Activated T-cell treated with anti-CD3 and anti-CD28 coated beads for 1 hour (primary cell): Measurements from ENCODE around the gene PRKG2.

ENCODE experiments used
- DNase-seq: peaks from one replicate; pipeline ENCODE4 v3.0.0-alpha.2; 2020; ENCODE audit warnings: low read depth

Gene PRKG2

DNA sequence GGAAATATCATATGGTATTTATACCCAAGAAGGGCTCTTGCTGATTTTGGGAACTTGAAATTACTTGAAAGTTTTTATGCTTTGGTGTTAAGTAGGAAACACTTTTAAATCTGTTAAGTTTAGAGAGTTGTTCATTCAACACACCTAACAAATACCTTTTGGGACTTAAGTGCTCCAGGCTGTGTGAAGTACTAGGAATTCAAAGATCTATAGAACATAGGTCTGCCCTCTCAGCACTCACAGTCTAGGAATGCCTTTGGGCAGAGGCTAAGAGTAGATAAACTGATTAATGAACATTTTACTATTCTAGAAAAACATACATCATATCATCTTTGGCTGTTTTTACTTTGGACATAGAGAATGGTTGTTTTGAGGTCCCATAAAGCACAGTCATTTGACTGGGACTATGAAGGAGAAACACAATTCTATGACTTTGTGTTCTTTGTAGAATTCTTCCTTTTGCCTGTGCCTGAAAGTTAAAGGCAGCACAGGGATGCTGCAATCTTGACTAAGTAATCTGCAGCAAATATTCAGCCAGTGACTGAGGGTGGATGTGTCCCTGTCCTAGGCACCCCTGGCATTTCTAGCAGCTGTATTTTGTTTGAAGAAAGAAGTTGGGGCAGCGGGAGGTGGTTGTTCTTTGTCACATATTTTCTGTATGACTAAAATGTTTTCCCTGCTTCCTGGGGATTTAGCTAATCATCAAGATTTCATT, 176.2 kb downstream of the PRKG2 start:
- no peak for DNase-seq
